ENCODE data around the gene TMEM95. TPM values are rescaled to one million over a fixed set of nuclear protein-coding genes. Genes with fewer than 3 reads are reported as not detected.

TMEM95 gene, protein sequence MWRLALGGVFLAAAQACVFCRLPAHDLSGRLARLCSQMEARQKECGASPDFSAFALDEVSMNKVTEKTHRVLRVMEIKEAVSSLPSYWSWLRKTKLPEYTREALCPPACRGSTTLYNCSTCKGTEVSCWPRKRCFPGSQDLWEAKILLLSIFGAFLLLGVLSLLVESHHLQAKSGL
- total RNA-seq (not detected), polyA plus RNA-seq (ENCODE audit: insufficient read length in 2 of 2) (not detected)
- long read RNA-seq, donor 1, result 0 reads
- long read RNA-seq, donor 2, result 0 reads
- long read RNA-seq, donor 3, result 0 reads
- long read RNA-seq, donor 4, result 0 reads

GRCh38 chr17:7355053-7355452 lies at the start of gene TMEM95:
TSS of gene TMEM95 (plus strand) at chr17:7355156. CDS start at chr17:7355205, 49 bp downstream.
- H3K27me3 ChIP-seq (ENCODE audit: control insufficient read depth, insufficient read depth, low read length), result no peaks in the 10 kb centered on the region
- H3K36me3 ChIP-seq (ENCODE audit: control insufficient read depth, insufficient read depth, low read length), result peaks cover 5% of the 10 kb centered on the region
- no peak within 1 kb of the TSS for H3K4me3 ChIP-seq (ENCODE audit: low read depth, low read length)
- H3K9me3 ChIP-seq (ENCODE audit: control insufficient read depth, insufficient read depth, low read length), result no peaks in the 10 kb centered on the region
- peak within 1 kb of the TSS; percentile 88 for H3K27ac ChIP-seq (ENCODE audit: low read depth, low read length)
- 33% methylated on average over 10 of the region's 10 CpGs for WGBS (ENCODE audit: insufficient coverage)
- DNase-seq (ENCODE audit: low read depth in 4 of 6, low spot score in 6 of 6), result peak in 4 of 6 donors; percentile 24 to 90 (median 62)
- H3K4me1 ChIP-seq (ENCODE audit: control insufficient read depth, insufficient read depth, low read length), result peaks cover 58% of the 10 kb centered on the region

DNA sequence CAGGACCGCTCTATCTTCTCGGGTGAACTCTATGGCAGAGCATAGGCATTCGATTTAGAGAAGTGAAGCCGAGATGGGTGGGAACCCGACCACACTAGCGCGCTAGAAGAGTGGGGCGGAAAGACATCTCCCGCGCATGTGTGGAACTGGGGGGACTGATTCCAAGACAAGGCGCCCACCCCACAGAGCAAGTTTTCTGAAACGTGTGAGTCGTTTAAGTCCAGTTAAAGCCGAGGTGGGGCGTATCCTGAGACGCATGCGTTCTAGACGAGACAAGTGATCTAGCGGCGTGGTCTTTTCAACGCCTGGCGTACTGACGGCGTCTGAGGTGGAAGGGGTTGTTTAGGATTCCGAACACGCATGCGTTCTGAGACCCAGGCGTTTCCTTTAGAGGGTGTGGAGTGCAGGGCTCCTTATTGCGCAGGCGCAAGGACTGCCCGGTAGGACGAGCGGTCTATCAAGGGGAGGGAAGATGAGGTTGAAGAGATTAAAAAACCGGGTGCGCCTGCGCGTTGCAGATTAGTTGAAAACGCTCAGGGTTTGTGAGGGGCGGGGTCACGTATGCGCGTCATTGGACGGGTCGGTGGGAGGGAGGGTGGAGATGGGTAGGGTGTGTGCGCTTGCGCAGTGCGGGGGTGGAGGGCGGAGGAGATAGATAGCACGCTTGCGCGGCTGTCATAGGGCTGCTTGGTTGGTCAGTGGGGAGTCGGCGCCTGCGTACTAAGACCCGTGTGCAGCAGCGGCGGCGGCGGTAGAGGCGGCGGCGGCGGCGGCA lies 47.9 kb upstream of the TMEM95 start, which contains the start of gene EIF5A:
EIF5A (plus strand) TSS at position 718 of the 775 bp plus-strand sequence. CDS start 2,008 bp downstream, outside the sequence.
- Histone ChIP-seq H3K27ac (ENCODE audit: low read depth, low read length) (peak within 1 kb of the TSS; percentile 96), H3K36me3 (ENCODE audit: control insufficient read depth, insufficient read depth, low read length) (peaks cover 28% of the 10 kb centered on the region), H3K4me3 (ENCODE audit: low read depth, low read length) (peak within 1 kb of the TSS; percentile 50), H3K4me1 (ENCODE audit: control insufficient read depth, insufficient read depth, low read length) (peaks cover 25% of the 10 kb centered on the region), H3K9me3 (ENCODE audit: control insufficient read depth, insufficient read depth, low read length) (no peaks in the 10 kb centered on the region), H3K27me3 (ENCODE audit: control insufficient read depth, insufficient read depth, low read length) (no peaks in the 10 kb centered on the region)
- WGBS (ENCODE audit: insufficient coverage), result under 1% methylated on average over 64 of the region's 64 CpGs
- peak; percentile 99 to 100 (median 100) for DNase-seq (ENCODE audit: low read depth in 4 of 6, low spot score in 6 of 6)

- DNase-seq (ENCODE audit: low read depth in 4 of 6, low spot score in 6 of 6), result peak in 1 of 6 donors; percentile 35
- Histone ChIP-seq H3K9me3 (ENCODE audit: control insufficient read depth, insufficient read depth, low read length) (no peaks in the 10 kb centered on the region), H3K27me3 (ENCODE audit: control insufficient read depth, insufficient read depth, low read length) (no peaks in the 10 kb centered on the region), H3K4me1 (ENCODE audit: control insufficient read depth, insufficient read depth, low read length) (peaks cover 31% of the 10 kb centered on the region), H3K4me3 (ENCODE audit: low read depth, low read length) (peak overlapping the region; percentile 50), H3K27ac (ENCODE audit: low read depth, low read length) (peak overlapping the region; percentile 96), H3K36me3 (ENCODE audit: control insufficient read depth, insufficient read depth, low read length) (peaks cover 37% of the 10 kb centered on the region)
- under 1% methylated on average over 102 of the region's 104 CpGs for WGBS (ENCODE audit: insufficient coverage)
Observed at GRCh38 chr17:7307686-7308624, 47.0 kb upstream of the TMEM95 start.

GRCh38 chr17:7308625-7309433 lies 46.1 kb upstream of the TMEM95 start:
- 0% methylated on average over 5 of the region's 14 CpGs for WGBS (ENCODE audit: insufficient coverage)
- H3K9me3 ChIP-seq (ENCODE audit: control insufficient read depth, insufficient read depth, low read length), result no peaks in the 10 kb centered on the region

DNA sequence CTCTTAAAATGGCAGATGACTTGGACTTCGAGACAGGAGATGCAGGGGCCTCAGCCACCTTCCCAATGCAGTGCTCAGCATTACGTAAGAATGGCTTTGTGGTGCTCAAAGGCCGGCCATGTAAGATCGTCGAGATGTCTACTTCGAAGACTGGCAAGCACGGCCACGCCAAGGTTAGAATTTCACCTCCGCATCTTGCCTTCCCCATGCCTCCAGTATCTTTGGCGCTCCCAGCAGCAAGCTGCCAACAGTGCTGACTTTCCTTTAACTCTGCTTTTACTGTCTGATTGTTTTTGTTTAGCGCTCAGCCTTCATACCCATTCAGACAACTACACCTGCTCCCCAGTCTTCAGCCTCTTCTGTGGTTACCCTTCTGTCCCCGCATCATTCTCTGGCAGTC lies 45.3 kb upstream of the TMEM95 start:
- peaks cover 50% of the 10 kb centered on the region for H3K36me3 ChIP-seq (ENCODE audit: control insufficient read depth, insufficient read depth, low read length)
- no peaks in the 10 kb centered on the region for H3K9me3 ChIP-seq (ENCODE audit: control insufficient read depth, insufficient read depth, low read length)
- H3K4me3 ChIP-seq (ENCODE audit: low read depth, low read length), result no peak overlapping the region
- DNase-seq (ENCODE audit: low read depth in 4 of 6, low spot score in 6 of 6), result no peak
- 92% methylated on average over 12 of the region's 12 CpGs for WGBS (ENCODE audit: insufficient coverage)
- peaks cover 45% of the 10 kb centered on the region for H3K4me1 ChIP-seq (ENCODE audit: control insufficient read depth, insufficient read depth, low read length)
- no peaks in the 10 kb centered on the region for H3K27me3 ChIP-seq (ENCODE audit: control insufficient read depth, insufficient read depth, low read length)
- H3K27ac ChIP-seq (ENCODE audit: low read depth, low read length), result no peak overlapping the region

More at GRCh38 chr17:7308625-7309433, 46.1 kb upstream of the TMEM95 start:
- Histone ChIP-seq H3K4me3 (ENCODE audit: low read depth, low read length) (peak overlapping the region; percentile 50), H3K36me3 (ENCODE audit: control insufficient read depth, insufficient read depth, low read length) (peaks cover 45% of the 10 kb centered on the region), H3K4me1 (ENCODE audit: control insufficient read depth, insufficient read depth, low read length) (peaks cover 39% of the 10 kb centered on the region), H3K27ac (ENCODE audit: low read depth, low read length) (peak overlapping the region; percentile 77), H3K27me3 (ENCODE audit: control insufficient read depth, insufficient read depth, low read length) (no peaks in the 10 kb centered on the region)
- peak in 2 of 6 donors; percentile 59 to 73 for DNase-seq (ENCODE audit: low read depth in 4 of 6, low spot score in 6 of 6)

GRCh38 chr17:7311110-7311705 lies 43.7 kb upstream of the TMEM95 start:
- DNase-seq (ENCODE audit: low read depth in 4 of 6, low spot score in 6 of 6), result no peak
- H3K27me3 ChIP-seq (ENCODE audit: control insufficient read depth, insufficient read depth, low read length), result no peaks in the 10 kb centered on the region
- H3K4me3 ChIP-seq (ENCODE audit: low read depth, low read length), result no peak overlapping the region
- no peaks in the 10 kb centered on the region for H3K9me3 ChIP-seq (ENCODE audit: control insufficient read depth, insufficient read depth, low read length)
- 92% methylated on average over 7 of the region's 7 CpGs for WGBS (ENCODE audit: insufficient coverage)
- H3K4me1 ChIP-seq (ENCODE audit: control insufficient read depth, insufficient read depth, low read length), result peaks cover 54% of the 10 kb centered on the region
- H3K27ac ChIP-seq (ENCODE audit: low read depth, low read length), result no peak overlapping the region
- H3K36me3 ChIP-seq (ENCODE audit: control insufficient read depth, insufficient read depth, low read length), result peaks cover 61% of the 10 kb centered on the region

- Histone ChIP-seq H3K27me3 (ENCODE audit: control insufficient read depth, insufficient read depth, low read length) (no peaks in the 10 kb centered on the region), H3K27ac (ENCODE audit: low read depth, low read length) (no peak overlapping the region), H3K4me3 (ENCODE audit: low read depth, low read length) (no peak overlapping the region), H3K4me1 (ENCODE audit: control insufficient read depth, insufficient read depth, low read length) (peaks cover 51% of the 10 kb centered on the region), H3K36me3 (ENCODE audit: control insufficient read depth, insufficient read depth, low read length) (peaks cover 73% of the 10 kb centered on the region), H3K9me3 (ENCODE audit: control insufficient read depth, insufficient read depth, low read length) (no peaks in the 10 kb centered on the region)
- WGBS (ENCODE audit: insufficient coverage), result 83% methylated on average over 2 of the region's 7 CpGs
- DNase-seq (ENCODE audit: low read depth in 4 of 6, low spot score in 6 of 6), result no peak
Observed at GRCh38 chr17:7312432-7313087, 42.4 kb upstream of the TMEM95 start.

Data from spinal cord (tissue), 10 donors.